Nucleus accumbens (tissue), 56 donors: ENCODE measurements around the gene CDO1.
A peak's percentile ranks its signal among the peaks of the same experiment; 100 is the strongest.

ENCODE experiments used
- DNase-seq, 56 donors: peaks; one replicate each; lab custom pipeline; 2025; lab: John Stamatoyannopoulos, UW

Gene CDO1

DNA sequence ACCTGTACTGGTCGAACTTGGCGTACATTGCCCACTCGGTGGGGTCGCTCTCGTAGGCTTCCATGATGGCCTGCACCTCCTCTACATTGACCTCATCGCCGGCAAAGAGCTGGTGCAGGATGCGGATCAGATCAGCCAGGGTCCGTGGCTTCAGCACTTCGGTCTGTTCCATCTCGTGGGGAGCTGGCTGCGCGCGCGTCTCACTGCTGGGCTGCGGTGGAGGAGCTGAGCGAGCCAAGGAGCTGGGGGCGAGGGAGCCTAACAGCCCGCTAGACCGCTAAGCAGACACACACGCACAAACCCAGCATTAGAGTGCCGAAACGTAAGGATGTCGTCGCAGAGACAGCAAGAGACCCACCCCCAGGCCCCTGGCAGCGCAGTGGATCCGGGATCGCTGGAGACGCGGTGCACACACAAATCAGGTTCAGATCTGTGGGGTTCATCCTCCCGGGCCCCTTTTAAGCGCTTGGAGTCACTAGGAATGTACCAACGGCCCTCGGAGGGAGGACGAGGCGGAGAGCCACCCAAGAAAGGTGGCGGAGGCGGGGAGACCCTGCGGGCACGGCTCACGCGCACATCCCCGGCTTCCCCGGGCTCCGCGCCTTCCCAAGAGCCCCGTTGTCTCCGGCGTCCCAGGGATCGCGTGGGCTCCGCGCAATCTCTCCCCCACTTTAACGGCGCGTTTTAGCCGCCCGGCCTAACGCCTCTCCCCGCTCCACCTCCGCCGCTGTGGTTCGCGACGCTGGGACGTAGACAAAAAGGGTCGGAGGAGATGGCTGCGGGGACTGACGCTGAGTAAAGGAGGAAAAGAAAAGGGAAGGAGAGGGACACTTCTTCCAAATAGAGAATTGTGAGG is at the start of gene CDO1:
CDO1 (minus strand) TSS at position 434 of the 856 bp plus-strand sequence; CDS start at position 172, 262 bp downstream.
- DNase-seq: peak in 54 of 56 donors; percentile 17 to 91 (median 72)

DNA sequence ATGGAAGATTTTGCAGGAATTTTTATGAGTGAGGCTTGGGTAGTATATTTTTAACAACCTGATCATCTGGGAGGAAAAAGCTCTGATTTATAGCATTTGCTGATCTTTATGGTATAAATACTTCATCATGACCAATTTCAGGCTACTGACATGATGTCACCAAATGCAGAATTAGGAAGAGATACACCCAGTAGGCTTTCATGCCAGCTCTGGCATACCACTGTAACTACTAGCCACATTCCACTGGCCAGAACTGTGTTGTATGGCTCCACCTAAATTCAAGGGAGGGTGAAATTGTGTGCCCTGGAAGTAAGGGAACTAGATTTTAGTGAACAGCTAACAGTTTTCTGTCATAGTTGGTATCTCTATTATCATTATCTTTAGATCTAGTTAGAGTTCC is 42.9 kb upstream of the CDO1 start:
- DNase-seq: no peak

DNA sequence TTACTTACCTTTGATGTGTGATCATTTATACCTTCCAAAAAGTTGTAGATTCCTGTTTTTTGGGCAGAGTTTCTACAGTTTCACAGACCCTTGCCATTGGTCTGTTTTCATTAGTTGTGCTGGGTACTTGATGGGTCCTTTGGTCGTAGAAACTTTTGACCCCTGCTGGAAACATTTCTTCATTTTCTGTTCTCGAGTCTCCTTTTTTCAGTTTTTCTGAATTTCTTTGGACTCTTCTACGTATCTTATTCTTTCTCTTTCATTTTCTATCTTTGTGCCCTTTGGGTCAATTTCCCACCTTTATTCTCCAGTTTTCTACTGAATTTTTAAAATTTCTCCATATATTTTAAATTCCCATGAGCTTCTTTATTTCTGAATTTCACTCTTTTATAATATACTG is 41.9 kb upstream of the CDO1 start:
- DNase-seq: no peak

DNA sequence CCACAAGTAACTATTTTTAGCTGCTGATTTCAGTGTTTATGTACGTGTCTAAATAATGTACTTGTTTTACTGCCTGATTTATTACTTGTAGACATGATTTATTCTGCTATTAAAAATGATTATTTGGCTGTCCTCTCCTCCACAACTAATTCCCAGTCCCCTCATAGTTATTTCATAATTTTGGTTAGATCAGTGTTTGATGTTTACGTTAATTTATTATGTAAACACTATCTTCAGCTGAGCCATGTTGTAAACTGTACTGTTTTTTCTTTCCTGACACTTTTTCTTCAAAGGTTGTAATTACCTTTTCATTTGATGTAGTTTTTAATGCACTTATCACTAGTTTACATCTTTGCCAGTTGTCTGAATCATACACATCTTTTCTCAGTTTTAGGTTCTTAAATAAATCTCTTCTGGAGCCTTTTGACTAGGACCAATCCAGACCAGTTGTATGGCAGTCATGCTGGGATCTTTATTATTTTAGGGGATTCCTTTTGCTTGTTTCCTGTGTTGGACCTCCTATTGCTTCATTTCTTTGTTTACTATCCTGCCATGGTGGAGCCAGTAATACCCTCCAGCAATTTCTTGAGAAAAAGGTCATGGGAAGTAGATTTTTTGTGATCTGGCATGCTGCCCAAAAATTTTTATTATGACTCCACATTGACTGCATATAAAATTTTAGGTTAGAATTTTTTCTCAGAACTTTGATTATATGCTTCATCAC is 41.3 kb upstream of the CDO1 start:
- DNase-seq: no peak

DNA sequence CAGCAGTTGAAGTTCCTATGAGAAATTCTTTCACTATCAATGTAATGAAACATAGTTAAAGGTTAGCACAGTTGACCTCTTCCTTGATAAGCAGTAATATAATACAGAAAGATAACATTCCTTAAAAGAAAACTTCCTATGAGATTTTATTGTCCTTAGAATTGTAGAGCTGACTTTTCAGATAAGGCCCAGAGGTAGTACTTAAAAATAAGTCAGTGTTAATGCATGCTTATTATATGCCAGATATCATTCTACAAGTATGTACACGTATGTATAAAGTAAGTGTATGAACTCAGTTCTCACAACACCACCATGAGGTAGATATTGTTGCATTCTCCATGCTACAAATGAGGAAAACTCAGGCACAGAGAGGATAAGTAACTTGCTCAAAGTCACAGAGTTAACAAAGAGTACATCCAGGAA is 40.6 kb upstream of the CDO1 start:
- no peak for DNase-seq

DNA sequence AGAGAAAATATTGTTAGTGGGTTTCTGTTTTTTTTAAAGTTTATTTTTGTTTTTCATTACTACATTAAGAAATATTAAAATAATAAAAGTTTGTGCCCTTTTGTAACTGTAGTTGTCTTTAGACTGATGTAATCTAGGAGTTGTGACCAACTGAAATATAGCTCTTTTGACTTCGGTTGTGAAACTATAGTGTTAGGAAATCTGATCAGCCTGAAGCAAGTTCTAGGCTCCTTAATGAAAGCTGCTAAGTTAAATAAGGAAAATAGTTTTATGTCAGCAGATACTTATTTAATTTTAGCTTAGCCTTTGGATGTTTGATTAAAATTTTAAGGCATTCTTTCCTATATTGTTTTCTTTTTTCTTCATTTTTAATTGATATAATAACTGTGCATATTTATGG is 39.5 kb upstream of the CDO1 start:
- no peak for DNase-seq

DNA sequence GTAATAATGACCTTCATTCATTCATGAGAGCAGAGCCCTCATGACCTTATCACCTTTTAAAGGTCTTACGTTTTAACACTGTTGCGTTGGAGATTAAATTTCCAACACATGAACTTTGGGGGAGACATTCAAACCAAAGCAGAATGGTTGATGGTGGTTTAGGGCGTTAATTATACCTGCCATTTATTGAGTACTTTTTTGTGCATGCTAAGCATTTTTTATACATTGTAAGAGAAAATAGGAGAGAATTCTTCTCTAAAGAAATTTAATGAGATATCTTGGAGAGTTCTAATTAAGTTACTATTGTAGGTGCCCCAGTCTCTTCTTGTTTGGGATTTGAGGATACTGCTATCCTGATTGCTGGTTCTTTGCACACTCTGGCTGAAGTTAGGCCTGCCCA is 37.7 kb upstream of the CDO1 start:
- no peak for DNase-seq

DNA sequence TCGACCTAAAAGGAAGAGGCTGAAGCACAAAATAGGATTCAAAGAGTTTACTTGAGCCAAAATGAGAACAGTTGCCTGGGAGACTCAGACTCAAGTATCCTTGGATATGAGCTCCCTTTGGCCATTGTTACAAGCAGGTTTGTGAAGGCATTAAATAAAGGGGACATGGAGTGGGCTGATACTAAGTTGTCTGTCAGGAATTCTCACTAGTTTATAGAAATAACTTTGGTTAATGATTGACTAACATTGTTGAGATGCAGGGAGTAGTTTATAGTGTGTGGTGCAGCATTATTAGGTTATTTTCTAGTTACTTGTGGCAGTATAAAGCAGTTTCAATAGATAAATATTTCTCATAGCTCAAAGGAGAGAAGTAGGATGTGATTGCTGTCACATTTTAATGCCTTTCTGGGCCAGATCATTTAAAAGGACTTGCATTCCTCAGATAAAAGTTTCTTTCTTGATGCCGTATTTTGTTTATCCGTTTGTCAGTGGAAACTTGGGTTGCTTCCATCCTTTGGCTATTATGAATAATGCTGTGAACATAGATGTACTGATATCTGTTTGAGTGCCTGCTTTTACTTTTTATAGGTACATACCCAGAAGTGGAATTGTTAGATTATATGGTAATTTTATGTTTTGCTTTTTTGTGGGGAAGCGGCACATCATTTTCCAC is 34.4 kb upstream of the CDO1 start:
- DNase-seq: no peak

DNA sequence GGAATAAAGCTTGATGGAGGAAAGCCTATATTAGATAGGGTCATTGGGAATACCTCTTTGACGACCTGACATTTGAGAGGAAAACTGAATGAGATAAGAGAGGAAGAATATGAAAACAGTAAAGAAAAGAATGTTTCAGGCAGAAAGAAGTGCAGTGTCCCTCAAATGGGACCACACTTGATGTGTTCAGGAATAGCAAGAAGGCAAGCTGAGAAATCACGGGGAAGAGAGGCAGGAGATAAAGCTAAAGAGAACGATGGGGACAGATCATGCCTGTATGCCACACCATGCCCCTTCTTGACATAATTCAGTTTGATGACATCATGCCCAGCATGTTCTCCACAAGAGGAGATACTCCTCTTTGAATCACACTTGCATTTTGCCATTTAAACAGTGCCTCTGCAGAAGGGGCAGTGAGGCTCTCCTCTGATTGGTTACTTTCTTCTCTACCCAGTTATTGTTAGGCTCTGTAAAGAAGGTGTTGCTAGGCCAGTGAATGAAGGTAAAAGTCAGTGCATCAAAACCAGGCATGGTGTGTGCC is 32.9 kb upstream of the CDO1 start:
- DNase-seq: no peak

DNA sequence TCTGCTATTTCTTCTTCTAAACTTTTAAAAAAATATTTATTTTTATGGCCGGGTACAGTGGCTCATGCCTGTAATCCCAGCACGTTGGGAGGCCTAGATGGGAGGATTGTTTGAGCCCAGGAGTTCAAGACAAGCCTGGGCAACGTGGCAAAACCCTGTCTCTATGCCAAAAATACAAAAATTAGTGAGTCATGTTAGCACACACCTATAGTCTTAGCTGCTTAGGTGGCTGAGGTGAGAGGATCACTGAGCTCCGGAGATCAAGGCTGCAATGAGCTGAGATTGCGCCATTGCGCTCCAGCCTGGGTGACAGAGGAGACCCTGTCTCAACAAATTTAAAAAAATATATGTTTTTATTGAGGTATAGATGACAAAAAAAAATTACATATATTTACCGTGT is 30.8 kb upstream of the CDO1 start:
- DNase-seq: no peak

DNA sequence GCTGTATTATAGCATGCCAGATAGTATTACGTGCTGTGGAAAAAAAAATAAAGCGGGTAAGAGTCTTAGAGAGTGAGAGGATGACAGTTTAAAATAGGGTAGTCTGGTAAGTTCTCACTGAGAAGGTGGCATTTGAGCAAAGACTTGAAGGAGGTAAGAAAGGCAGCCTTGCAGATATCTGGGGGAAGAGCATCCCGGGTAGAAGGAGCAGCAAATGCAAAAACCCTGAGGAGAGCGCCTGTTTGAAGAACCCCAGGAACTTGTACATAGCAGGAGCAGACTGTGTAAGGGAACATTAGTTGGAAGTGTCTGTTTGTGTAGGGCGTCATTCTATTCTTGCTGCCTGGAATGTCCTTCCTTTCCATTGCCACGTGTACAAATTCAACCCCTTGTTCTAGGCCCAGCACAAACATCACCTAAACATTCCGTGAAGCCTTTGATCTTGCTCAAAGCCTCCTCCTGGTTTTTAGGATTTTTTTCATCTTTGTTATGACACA is 27.9 kb upstream of the CDO1 start:
- DNase-seq: no peak

DNA sequence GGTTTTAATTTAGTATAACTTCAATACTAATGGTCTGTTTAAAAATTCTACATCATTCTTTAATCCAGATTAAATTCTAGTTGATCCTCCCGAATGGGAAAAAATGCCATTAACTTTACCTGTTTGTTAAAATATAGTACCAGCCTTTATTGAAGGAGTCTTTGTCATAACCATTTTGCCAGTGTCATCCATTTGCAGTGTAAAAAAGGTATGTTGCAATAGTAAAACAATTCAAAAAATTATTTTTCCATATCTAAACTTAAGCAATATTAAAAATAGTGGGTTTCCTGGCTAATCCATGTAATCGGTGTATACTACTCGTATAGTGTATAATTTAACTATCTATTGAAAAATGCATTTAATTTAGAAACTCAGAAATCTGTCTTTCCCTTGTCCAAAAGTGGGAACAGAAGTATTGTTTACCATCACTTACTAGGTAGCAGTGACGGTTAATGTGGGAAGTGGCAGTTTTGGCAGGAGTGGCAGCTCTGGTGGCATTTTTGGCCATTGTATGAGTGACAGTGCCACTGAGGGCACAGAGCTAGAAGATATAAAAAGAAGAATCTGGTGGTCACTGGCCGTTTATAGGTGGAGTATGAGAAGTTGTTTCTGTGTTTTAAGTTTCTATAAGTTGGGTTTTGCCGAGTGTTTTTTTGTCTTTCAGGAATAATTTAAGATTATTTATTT is 27.1 kb upstream of the CDO1 start:
- no peak for DNase-seq

DNA sequence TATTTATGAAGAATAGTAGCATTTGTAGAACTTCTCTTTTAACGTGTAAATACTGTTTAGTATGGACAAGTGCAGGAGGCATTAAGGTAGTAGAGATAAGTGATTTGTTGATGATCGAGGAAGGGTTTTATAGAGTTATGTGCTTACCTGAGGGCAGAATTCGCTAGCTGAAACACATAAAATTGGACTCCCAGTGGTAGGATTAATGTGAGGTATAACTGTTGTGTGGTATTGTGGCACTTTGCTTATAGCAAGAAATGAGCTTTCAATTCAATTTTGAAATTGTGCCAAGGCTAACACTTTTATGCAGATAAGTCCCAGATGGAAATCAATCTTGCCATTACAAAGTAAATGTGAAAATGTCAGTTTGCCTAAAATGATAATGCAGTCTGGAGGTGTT is 26.5 kb upstream of the CDO1 start:
- no peak for DNase-seq

DNA sequence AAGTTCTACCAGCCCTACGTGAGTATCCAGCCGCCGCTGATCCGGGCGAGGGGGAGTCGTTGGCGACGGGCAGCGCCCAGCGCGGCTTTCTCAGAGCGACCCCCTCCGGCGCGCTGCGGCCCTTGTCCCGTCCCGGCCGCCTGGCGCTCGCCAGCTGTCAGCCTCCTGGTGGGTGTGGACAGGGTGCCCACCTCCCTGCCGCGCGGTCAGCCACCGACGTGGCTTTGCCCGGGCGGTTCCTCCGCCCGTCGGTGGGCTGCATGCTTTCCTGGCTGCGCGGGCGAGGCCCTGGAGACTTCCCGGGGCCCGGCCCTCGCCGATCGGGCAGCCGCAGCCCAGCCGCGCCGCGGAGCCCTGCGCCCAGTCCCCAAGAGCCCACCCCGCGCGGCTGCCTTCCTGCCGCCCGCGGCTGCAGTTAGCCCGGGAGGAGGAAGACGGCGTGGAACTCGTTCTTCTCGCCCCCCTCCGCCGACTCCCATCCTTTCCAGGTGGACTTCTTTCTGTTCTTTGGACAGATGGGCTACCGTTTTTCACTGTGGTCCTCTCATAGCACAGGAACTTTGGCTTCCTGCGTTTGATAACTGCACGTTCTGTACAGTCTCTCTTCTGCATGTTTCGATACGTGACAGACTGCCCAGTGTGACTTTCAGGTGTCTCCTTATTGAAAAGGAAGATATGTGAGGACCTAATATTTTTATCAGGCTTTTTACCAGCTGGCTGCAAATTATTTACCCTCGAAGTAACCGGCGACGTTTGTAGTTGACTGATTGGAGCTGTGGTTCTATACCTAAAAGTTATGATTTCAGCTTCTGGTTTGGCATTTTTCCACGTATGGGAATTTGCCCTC is 25.9 kb upstream of the CDO1 start:
- DNase-seq: peak in 12 of 56 donors; percentile 33 to 84 (median 58)

DNA sequence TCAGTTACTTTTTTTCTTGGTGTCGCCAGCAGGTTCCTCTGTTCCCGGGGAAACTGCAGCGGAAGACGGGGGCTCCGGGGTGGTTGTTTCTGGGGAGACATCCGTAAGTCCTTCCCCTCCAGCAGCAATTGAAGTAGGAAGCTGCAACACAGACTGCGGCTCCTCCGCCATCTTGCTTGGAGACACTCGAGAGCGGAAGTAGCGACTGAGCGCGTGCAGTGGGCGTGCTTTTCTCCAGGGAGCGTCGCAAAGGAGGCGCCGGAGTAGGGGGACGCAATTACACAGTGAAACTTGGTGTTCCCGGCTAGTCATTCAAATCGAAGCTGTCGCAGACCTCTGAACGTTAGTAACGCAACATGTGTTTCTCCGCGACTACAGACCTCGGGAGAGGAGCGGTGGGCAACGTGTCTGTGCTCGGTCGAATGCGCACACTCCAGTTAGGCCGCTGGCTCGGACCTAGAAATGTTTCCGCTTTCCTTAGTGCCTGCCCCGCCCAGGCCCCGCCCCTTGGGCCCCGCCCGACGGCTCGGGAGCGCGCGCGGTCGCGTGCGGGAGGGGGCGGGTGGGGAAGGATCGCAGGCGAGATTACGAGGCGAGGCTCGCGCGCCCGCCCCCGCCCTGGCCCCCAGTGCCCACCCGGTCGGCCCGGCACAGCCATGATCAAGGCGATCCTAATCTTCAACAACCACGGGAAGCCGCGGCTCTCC is 25.1 kb upstream of the CDO1 start, which contains the start of the genes AP3S1 and ATG12:
AP3S1 (plus strand) TSS at position 554 of the 707 bp plus-strand sequence; CDS start at position 657, 103 bp downstream.
ATG12 (minus strand) TSS at position 184 of the 707 bp plus-strand sequence; CDS start at position 171, 13 bp downstream.
- DNase-seq: peak; percentile 66 to 99 (median 94)

DNA sequence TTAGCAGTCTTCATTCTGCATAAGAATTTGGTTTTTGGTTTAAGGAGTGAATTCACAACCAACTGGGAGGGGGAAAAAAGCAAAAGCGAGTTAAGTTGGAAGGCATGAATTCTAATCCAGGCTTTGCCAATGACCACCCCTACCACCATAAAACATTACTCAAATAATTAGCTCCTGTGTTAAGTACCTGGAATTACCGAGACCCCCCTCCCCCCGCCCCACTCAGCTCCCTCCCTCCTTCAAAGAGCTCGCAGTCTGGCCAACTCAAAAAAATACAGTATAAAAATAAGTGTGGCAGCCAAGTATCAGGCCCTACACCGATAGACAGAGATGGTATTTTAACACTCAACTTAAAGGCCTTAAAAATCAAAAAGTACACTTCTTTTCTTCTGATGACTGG is 24.4 kb upstream of the CDO1 start:
- no peak for DNase-seq

DNA sequence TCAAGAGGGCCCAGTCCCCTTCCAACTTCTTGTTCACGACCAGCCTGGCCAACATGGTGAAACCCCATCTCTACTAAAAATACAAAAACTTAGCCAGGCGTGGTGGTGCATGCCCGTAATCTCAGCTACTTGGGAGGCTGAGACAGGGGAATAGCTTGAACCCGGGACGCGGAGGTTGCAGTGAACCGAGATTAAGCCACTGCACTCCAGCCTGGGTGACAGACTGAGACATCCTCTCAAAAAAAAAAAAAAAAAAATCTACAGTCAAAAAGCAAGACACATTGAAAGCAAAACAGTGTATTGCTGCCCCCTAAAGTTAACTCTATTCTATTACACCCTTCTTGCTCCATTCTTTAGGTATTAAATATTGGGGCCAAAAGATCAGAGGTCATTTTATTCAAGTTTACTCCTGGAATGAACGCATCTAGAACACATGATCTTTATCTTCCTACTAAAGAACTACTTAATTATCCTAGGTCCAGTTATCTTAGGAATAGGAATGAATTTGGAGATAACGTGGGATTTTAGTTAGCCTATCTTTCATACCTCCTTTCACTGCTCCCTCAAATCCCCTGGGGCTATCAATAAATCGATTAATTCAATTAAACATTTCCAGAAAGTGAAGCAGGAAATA is 22.5 kb upstream of the CDO1 start:
- DNase-seq: no peak

DNA sequence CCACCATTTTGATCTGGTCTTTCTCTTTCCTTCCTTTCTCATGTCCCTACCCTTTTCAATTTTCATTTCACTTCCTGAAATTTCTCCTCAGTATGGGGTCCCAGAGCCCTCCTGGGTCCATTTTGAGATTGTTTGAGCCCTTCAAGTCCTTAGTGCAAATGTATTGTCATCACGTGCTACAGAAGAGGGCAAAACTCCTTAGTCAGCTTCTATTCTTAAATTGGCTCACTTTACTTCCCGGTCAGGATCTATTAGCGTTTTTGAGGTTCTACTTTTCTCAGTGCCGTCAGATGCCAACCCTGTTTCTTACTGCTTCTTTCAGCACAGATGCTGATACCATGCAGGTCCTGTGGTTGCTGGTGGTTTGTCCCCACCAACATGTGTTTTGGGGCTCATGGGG is 19.0 kb upstream of the CDO1 start:
- no peak for DNase-seq
